ENCODE data around the gene TM9SF1.

GRCh38 chr14:24145219-24145618 is 50.0 kb downstream of the TM9SF1 start:
- TF ChIP-seq, protein P1, sequence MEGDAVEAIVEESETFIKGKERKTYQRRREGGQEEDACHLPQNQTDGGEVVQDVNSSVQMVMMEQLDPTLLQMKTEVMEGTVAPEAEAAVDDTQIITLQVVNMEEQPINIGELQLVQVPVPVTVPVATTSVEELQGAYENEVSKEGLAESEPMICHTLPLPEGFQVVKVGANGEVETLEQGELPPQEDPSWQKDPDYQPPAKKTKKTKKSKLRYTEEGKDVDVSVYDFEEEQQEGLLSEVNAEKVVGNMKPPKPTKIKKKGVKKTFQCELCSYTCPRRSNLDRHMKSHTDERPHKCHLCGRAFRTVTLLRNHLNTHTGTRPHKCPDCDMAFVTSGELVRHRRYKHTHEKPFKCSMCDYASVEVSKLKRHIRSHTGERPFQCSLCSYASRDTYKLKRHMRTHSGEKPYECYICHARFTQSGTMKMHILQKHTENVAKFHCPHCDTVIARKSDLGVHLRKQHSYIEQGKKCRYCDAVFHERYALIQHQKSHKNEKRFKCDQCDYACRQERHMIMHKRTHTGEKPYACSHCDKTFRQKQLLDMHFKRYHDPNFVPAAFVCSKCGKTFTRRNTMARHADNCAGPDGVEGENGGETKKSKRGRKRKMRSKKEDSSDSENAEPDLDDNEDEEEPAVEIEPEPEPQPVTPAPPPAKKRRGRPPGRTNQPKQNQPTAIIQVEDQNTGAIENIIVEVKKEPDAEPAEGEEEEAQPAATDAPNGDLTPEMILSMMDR (IDR thresholded peaks at IDR 0.05; ENCODE audit: low read depth, low read length) = no peak
- no peak for TF ChIP-seq EZH2phosphoT487 (IDR thresholded peaks at IDR 0.05; ENCODE audit: low read depth)
